Measurements from ENCODE around the gene CD4.

CD4 gene

GRCh38 chr12:6829536-6830220 lies 40.4 kb downstream of the CD4 start:
- DNase-seq (ENCODE audit: low read depth), result no peak

- no peak for DNase-seq (ENCODE audit: low read depth)
Measured at GRCh38 chr12:6830286-6830890, 41.1 kb downstream of the CD4 start.

- no peak for DNase-seq (ENCODE audit: low read depth)
Measured at GRCh38 chr12:6830999-6831398, 41.7 kb downstream of the CD4 start.

GRCh38 chr12:6831450-6831995 lies 42.2 kb downstream of the CD4 start:
- no peak for DNase-seq (ENCODE audit: low read depth)

- no peak for DNase-seq (ENCODE audit: low read depth)
Measured at GRCh38 chr12:6832125-6832524, 42.8 kb downstream of the CD4 start.

GRCh38 chr12:6833189-6833890 lies 44.0 kb downstream of the CD4 start:
- DNase-seq (ENCODE audit: low read depth), result no peak

GRCh38 chr12:6834254-6834653 lies 44.9 kb downstream of the CD4 start:
- no peak for DNase-seq (ENCODE audit: low read depth)

- DNase-seq (ENCODE audit: low read depth), result no peak
Measured at GRCh38 chr12:6834873-6835272, 45.5 kb downstream of the CD4 start.

GRCh38 chr12:6836851-6837250 lies 47.5 kb downstream of the CD4 start:
- no peak for DNase-seq (ENCODE audit: low read depth)

GRCh38 chr12:6837370-6838060 lies 48.2 kb downstream of the CD4 start:
- no peak for DNase-seq (ENCODE audit: low read depth)

- DNase-seq (ENCODE audit: low read depth), result no peak
Measured at GRCh38 chr12:6838854-6839253, 49.5 kb downstream of the CD4 start.

- DNase-seq (ENCODE audit: low read depth), result no peak
Measured at GRCh38 chr12:6839482-6840201, 50.3 kb downstream of the CD4 start.

- no peak for DNase-seq (ENCODE audit: low read depth)
Measured at GRCh38 chr12:6840330-6840729, 51.0 kb downstream of the CD4 start.

- DNase-seq (ENCODE audit: low read depth), result no peak
Measured at GRCh38 chr12:6840761-6841515, 51.6 kb downstream of the CD4 start, which contains the start of gene GNB3. TSS of gene GNB3 (plus strand) at chr12:6840925. CDS start at chr12:6841288, 363 bp downstream.

GRCh38 chr12:6842075-6842474 lies 52.7 kb downstream of the CD4 start:
- no peak for DNase-seq (ENCODE audit: low read depth)

GRCh38 chr12:6843118-6843902 lies 54.0 kb downstream of the CD4 start:
- no peak for DNase-seq (ENCODE audit: low read depth)

GRCh38 chr12:6845395-6845794 lies 56.1 kb downstream of the CD4 start:
- DNase-seq (ENCODE audit: low read depth), result no peak

- no peak for DNase-seq (ENCODE audit: low read depth)
Measured at GRCh38 chr12:6846316-6846869, 57.1 kb downstream of the CD4 start.

GRCh38 chr12:6847676-6848075 lies 58.3 kb downstream of the CD4 start:
- no peak for DNase-seq (ENCODE audit: low read depth)

- DNase-seq (ENCODE audit: low read depth), result no peak
Measured at GRCh38 chr12:6849427-6849826, 60.1 kb downstream of the CD4 start.

Data from stimulated activated CD8-positive, alpha-beta memory T cell treated with anti-CD3 and anti-CD28 coated beads, Interleukin-12 subunit alpha, Interleukin-12 subunit beta, amount 100 ng/mL, for 4 hours (primary cell).